KG1 (cell line): ENCODE measurements around the gene TIPARP.
"Not testable (repeated sequence)": the region's sequence is repeated elsewhere in the genome, so short reads cannot be mapped to it uniquely, and the experiment has no call there.

Experiments
- DNase-seq: peaks from one replicate; lab custom pipeline; 2025; lab: John Stamatoyannopoulos, UW

TIPARP gene

DNA sequence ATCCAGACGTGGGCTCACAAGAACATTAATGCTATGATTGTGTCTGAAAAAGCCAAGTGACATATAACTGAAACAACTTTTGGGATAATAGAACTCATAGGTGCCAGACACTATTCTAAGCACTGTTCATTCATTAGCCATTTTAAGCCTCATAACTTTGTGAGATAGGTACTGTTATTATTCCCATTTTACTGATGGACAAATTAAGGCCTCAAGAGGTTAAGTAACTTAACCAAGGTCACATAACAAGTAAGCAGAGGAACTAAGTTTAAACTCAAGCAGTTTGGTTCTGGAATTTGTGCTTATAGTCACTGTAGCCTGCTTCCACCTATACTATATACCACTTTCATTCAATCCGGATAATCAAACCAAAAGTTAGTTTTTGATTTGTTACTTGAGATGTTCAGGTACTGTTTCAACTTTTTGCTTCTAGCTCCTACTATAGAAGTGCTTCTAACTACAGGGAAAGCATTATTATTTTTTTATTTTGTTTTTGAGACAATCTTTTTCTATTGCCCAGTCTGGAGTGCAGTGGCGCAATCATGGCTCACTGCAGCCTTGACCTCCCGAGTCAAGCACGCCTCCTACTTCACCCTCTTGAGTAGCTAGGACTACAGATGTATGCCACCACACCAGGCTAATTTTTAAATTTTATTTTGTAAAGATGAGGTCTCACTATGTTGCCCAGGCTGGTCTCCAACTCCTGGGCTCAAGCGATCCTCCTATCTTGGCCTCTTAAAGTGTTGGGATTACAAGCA is 41.9 kb downstream of the TIPARP start:
- DNase-seq, result no peak

GRCh38 chr3:156718622-156719306 is 44.4 kb downstream of the TIPARP start:
- DNase-seq, result no peak

- no peak for DNase-seq
Measured at GRCh38 chr3:156720826-156721225, 46.4 kb downstream of the TIPARP start.

DNA sequence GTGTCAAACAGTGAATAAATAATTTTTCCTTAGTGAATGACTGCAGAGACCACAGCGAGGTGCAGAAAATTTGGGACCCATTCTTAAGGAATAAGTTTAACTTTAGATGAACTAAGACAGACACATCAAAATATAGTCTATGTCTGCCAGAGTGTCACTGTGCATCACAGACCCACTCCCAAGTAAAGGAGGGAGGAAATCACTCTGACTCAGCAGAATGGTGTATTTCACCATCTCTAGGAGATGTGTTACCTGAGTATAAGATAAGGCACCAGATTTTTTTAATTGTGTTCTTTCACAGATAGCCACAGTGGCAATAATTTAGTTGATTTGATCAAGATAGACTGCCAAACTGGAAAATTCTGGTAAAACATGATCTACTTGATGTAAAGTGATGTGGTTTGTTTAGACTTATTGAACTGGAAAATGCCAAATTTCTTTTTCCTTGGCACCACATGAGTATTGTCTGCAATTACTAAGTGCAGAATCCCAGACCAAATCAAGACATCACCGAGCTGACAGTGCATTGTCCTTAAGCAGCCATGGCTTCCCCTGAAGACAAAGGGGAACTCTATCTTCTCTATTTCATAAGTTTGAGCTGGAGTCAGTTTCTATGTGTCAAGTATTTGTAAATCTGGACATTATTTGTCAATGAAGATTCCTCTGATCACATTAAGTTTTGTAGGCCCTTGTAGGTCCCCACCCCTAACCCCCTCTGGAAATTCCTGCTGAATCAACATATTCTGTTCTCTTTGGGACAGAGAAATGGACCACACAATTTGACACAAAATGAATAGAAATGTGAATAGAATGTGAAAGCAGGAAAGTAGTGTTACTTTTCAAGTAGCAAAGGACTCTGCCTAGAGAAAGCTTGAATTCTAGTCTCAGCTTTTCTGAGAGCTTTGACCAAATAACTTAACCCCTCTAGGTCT is 47.6 kb downstream of the TIPARP start:
- DNase-seq, result no peak

- DNase-seq, result no peak
Measured at GRCh38 chr3:156723182-156723619, 48.8 kb downstream of the TIPARP start.

GRCh38 chr3:156725682-156726081 is 51.3 kb downstream of the TIPARP start:
- DNase-seq, result no peak

- DNase-seq, result no peak
Measured at GRCh38 chr3:156726456-156726855, 52.1 kb downstream of the TIPARP start.

- no peak for DNase-seq
Measured at GRCh38 chr3:156727519-156728205, 53.3 kb downstream of the TIPARP start.

DNA sequence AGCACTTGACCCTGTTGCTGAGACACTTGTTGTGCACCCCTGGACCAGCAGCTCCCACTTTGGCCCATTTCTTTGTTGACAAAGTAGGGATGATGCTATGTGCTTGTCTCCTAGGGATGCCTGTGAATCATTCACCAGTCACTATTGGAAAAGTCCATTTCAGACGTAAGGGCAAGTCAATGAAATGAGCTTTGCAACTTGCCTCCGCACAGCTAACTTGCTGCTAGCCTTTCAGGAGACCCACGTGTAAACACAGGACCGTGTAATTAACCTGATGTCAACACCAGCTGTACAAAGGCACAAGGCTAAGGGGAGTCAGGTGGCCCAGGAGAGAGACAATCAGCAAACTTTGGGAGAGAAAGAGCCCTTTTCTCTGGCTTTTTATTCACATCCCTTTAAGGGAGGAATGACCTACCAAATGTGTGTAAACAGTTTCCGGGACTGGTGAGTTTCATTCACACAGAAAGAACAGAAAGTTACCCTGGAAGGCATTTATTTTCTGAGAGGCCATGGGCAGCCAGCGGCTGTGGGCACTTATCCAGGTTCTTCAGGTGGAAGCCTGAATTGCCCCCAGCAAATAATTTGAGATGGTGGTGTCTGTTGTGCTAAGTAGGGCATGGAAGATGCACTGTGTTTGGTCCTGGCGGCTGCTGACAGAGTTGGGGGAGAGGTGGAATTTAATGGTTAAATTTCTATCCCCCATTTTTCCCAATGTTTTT is 54.0 kb downstream of the TIPARP start:
- no peak for DNase-seq

DNA sequence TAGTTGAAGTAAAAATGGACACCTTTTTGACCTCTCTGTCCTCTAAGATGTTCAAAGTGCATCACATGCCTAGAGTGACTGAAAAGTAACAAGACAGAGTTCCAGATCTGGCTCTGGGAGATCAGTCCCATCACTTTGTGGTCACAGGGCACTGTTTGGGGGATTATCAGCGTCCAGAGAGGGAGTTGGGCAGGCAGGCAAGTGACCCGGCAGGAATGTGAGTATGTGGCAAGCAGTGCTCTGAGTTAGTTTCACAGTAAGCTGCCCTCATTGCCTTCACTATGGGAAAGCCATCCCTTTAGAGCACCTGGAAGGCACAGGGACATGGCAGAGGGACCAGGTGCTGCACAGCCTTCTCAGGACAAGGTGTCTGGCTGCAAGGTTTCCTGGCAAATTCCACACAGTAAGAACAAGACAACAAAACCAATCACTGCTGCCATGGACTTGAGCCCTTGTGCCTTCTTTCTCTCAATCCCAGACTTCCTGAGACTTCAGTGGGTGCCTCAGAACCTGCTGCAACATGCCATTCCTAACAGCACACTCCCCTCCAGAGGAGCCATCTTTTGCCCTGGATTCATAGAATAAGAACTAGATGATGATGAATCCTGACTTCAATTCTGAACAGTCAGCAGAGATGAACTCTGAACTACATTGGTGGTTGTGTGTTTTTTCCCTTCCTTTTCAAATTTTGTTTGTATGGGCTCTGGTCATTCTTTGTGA is 55.2 kb downstream of the TIPARP start:
- DNase-seq, result no peak

DNA sequence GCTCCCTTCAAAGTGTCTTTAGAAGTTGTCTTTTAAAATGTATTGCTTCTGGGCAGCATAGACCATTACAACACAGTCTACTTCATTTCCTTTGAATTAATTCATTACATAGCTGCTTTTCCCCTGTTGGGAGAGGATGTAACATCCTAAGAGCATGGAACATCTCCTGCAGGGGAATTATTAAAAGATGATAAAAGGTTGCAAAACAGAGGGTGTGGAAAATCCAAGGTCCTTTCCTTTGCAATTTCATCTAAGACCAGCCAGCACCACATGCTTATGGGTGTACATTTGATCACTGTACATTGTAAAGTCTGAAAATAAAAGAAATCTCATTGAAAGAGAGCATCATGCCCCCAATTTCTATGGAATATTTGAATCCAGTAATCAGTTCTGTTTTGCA is 57.4 kb downstream of the TIPARP start:
- DNase-seq, result no peak

GRCh38 chr3:156732261-156732660 is 57.9 kb downstream of the TIPARP start:
- no peak for DNase-seq

GRCh38 chr3:156732715-156733421 is 58.5 kb downstream of the TIPARP start:
- DNase-seq, result no peak

GRCh38 chr3:156734661-156735060 is 60.3 kb downstream of the TIPARP start:
- DNase-seq, result not testable (repeated sequence)

DNA sequence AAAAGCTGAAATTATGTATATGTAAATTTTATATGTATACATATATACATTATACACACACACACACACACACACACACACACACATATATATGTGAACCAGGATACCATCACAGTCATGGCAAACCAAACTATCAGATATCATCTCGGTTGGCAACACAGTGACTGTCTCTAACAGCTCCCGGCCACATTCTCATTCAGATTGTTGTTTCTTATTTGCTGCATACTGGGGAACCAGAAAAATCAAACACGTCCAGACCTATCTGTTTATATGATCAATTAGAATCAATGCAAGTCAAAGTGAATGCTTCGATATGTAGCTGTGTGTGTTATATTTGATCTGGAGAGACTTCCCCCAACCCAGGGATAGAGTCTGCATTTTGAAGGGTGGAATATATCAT is 61.1 kb downstream of the TIPARP start:
- no peak for DNase-seq

DNA sequence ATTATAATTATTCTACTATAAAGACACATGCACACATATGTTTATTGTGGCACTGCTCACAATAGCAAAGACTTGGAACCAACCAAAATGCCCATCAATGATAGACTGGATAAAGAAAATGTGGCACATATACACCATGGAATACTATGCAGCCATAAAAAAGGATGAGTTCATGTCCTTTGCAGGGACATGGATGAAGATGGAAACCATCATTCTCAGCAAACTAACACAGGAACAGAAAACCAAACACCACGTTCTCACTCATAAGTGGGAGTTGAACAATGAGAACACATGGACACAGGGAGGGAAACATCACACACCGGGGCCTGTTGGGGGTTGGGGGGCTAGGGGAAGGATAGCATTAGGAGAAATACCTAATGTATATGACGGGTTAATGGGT is 62.7 kb downstream of the TIPARP start:
- not testable (repeated sequence) for DNase-seq

DNA sequence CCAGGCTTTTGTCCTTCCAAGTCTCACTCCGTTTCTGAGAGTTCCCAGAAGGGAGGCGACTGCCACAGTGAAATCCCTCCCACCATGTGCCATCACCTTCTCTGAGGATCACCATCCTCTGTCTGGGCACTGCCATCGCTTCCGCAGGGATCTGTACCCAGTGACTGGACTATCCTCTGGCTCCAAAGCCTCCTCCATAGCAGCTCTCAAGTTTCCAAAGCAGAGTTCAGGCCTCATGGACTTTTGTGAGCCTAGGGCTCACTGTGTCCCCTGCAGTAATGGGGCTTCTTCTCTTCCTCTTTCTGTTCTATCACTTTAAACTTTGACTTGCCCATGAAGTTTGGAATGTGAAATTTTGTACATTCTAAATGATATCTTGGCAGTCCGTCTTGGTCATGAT is 63.9 kb downstream of the TIPARP start:
- no peak for DNase-seq

GRCh38 chr3:156739976-156740375 is 65.6 kb downstream of the TIPARP start:
- DNase-seq, result no peak

DNA sequence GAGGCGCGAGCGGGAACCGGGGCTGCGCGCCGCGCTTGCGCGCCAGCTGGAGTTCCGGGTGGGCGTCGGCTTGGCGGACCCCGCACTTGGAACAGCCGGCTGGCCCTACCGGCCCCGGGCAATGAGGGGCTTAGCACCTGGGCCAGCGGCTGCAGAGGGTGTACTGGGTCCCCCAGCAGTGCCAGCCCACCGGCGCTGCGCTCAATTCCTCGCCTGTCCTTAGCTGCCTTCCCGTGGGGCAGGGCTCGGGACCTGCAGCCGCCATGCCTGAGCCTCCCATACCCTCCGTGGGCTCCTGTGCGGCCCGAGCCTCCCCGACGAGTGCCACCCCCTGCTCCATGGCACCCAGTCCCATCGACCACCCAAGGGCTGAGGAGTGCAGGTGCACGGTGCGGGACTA is 66.2 kb downstream of the TIPARP start:
- not testable (repeated sequence) for DNase-seq

GRCh38 chr3:156741935-156742334 is 67.5 kb downstream of the TIPARP start:
- DNase-seq, result no peak
